HepG2 (cell line): ENCODE measurements around the gene GPX7. TPM values are rescaled to one million over a fixed set of nuclear protein-coding genes. Genes with fewer than 3 reads are reported as not detected.

ENCODE experiments used
- CHCHD3 ChIP-seq: sonication (generic); formaldehyde crosslinking; IDR thresholded peaks from 2 replicates; pipeline ENCODE4 v1.8.0; 2022; ENCODE audit warnings: mild to moderate bottlenecking, missing genetic modification reagents, moderate library complexity
- CREM ChIP-seq, 2 experiments: sonication (generic) in 1 of 2; formaldehyde crosslinking in 1 of 2; IDR thresholded peaks; 2 replicates each; pipeline versions ENCODE4 v1.4.0 to v1.6.1; 2016 to 2020; ENCODE audit warnings: antibody characterized with exemption in 1 of 2, mild to moderate bottlenecking in 1 of 2, missing genetic modification reagents in 1 of 2
- DMAP1 ChIP-seq: IDR thresholded peaks from 2 replicates; pipeline ENCODE4 v1.6.1; 2016
- MTF2 ChIP-seq: sonication (generic); formaldehyde crosslinking; IDR thresholded peaks from 2 replicates; pipeline ENCODE4 v1.5.0; 2020; ENCODE audit warnings: missing genetic modification reagents, borderline replicate concordance
- NFE2L2 ChIP-seq: fragments of 150-350 bp; IDR thresholded peaks from 2 replicates; pipeline ENCODE4 v1.6.1; 2014; ENCODE audit warnings: low read length
- PRMT3 ChIP-seq: sonication (generic); formaldehyde crosslinking; IDR thresholded peaks from 2 replicates; pipeline ENCODE4 v1.8.1; 2022; ENCODE audit warnings: low read depth, mild to moderate bottlenecking, moderate library complexity, missing genetic modification reagents, borderline replicate concordance
- U2AF1 ChIP-seq: fragments of 200-400 bp; formaldehyde crosslinking; optimal IDR thresholded peaks from 2 replicates; pipeline ENCODE3; 2017; ENCODE audit warnings: mild to moderate bottlenecking, low read depth, low read length
- ZNF10 ChIP-seq: sonication (generic); formaldehyde crosslinking; IDR thresholded peaks from 2 replicates; pipeline ENCODE4 v1.4.0; 2020; ENCODE audit warnings: mild to moderate bottlenecking, low read depth, missing genetic modification reagents, borderline replicate concordance
- ZNF138 ChIP-seq: sonication (generic); formaldehyde crosslinking; IDR thresholded peaks from 2 replicates; pipeline ENCODE4 v1.5.0; 2020; ENCODE audit warnings: mild to moderate bottlenecking, low read depth, missing genetic modification reagents
- ZSCAN20 ChIP-seq: sonication (generic); formaldehyde crosslinking; IDR thresholded peaks from 2 replicates; pipeline ENCODE4 v1.4.0; 2020; ENCODE audit warnings: missing genetic modification reagents, mild to moderate bottlenecking, borderline replicate concordance
- polyA plus RNA-seq, 8 experiments: library from polyadenylated mRNA; depleted of rRNA in 3 of 8; stranded (reverse) in 7 of 8; unstranded in 1 of 8; fragments of >200 nt; fragmentation: Illumina TruSeq in 4 of 8; extraction: Trizol in 4 of 8; gene quantifications; 2 replicates each; pipeline versions ENCODE4 v1.2.1 to v1.2.3, GENCODE V29; 2011 to 2016; ENCODE audit warnings: low read depth in 4 of 8, missing spikeins in 1 of 8, mixed read lengths in 1 of 8; ENCODE audit not compliant: insufficient read depth in 1 of 8
- total RNA-seq, 5 experiments: library from RNA; depleted of rRNA; stranded (reverse); fragments of >200 nt; fragmentation: Illumina TruSeq; extraction: Trizol; gene quantifications; 2 replicates each; pipeline ENCODE4 v1.2.3, GENCODE V29; 2016; ENCODE audit warnings: low read depth in 1 of 5
- TF ChIP-seq, protein P1 (sequence below): IDR thresholded peaks from 2 replicates; pipeline ENCODE4 v1.6.1; 2018; ENCODE audit warnings: missing genetic modification reagents, mild to moderate bottlenecking, missing compliant biosample characterization
- TF ChIP-seq, protein P2 (sequence below), 2 experiments: sonication (generic) in 1 of 2; formaldehyde crosslinking in 1 of 2; IDR thresholded peaks; 2 replicates each; pipeline versions ENCODE4 v1.5.1 to v1.6.1; 2011 to 2020; ENCODE audit warnings: borderline replicate concordance in 1 of 2, low read depth in 1 of 2, low read length in 1 of 2, mild to moderate bottlenecking in 1 of 2, missing genetic modification reagents in 1 of 2, moderate library complexity in 1 of 2
- TF ChIP-seq, protein P3 (sequence below): sonication (generic); formaldehyde crosslinking; IDR thresholded peaks from 2 replicates; pipeline ENCODE4 v1.4.0; 2020; ENCODE audit warnings: missing genetic modification reagents
- TF ChIP-seq, protein P4 (sequence below): sonication (generic); formaldehyde crosslinking; IDR thresholded peaks from 2 replicates; pipeline ENCODE4 v1.4.0; 2020; ENCODE audit warnings: missing genetic modification reagents, borderline replicate concordance
- TF ChIP-seq, protein P5 (sequence below): sonication (generic); formaldehyde crosslinking; IDR thresholded peaks from 2 replicates; pipeline ENCODE4 v1.8.0; 2022; ENCODE audit warnings: low read depth, missing genetic modification reagents

Gene GPX7
- total and polyA plus RNA-seq, 2 of the 13 experiments (the other 11 are each of a cell fraction or from before 2014, with no cell fraction given), result 14.1 to 16.2 TPM

DNA sequence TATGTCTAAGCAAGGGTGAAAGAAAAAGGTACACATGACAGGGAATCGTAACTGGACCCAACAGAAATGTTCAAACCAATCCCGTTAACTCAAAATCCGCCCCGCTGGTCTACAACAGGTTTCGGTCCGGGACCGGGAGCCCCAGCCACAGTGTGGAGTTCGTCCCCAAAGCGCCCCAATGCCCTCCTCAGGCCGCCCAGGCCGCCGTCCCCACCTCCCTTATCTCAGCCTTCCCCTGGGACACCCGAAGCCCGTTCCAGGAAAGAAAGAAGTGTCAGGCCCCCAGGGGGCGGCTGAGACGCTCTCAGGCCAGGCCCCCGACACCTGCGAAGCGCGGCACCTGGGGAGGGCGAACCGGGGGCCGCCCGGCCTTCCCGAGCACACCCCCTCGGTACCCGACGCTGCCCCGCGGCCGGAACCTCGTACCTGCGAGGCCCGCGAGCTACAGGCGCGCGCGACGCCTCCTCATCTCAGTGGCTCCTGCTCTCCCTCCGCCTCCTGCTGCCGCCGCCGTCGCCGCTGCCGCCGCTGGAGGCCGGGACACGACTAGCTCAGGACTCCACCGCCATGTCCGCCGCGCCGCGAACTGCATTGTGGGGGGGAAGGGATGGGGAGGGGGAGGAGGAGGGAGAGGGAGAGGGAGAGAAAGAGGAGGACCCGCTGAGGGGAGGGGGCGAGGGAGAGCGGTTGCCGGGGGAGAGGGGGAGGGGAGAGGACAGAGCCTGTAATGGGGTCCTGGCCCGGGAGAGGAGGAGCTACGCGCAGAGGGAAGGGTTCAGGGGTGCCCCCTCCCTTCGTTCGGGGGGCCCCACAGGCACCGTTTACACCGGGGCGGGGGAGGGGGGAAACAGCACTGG is 49.4 kb upstream of the GPX7 start, which contains the start of gene TUT4 (continued):
- no peak; the same call in 1 of the 2 replicates for TF ChIP-seq DMAP1 (CRISPR knock-in tag)
- TF ChIP-seq, protein P1, sequence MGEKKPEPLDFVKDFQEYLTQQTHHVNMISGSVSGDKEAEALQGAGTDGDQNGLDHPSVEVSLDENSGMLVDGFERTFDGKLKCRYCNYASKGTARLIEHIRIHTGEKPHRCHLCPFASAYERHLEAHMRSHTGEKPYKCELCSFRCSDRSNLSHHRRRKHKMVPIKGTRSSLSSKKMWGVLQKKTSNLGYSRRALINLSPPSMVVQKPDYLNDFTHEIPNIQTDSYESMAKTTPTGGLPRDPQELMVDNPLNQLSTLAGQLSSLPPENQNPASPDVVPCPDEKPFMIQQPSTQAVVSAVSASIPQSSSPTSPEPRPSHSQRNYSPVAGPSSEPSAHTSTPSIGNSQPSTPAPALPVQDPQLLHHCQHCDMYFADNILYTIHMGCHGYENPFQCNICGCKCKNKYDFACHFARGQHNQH (CRISPR knock-in tag), result no peak
- no peak for TF ChIP-seq CREM (IDR thresholded peaks at IDR 0.05)
- no peak for TF ChIP-seq CREM (CRISPR knock-in tag; IDR thresholded peaks at IDR 0.05)
- TF ChIP-seq PRMT3 (CRISPR knock-in tag), result 0 out of 2 replicates have a peak, but pooled peaks have one; percentile 39
- TF ChIP-seq, protein P2, sequence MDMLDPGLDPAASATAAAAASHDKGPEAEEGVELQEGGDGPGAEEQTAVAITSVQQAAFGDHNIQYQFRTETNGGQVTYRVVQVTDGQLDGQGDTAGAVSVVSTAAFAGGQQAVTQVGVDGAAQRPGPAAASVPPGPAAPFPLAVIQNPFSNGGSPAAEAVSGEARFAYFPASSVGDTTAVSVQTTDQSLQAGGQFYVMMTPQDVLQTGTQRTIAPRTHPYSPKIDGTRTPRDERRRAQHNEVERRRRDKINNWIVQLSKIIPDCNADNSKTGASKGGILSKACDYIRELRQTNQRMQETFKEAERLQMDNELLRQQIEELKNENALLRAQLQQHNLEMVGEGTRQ (IDR thresholded peaks at IDR 0.05; ENCODE audit: low read depth, low read length), result no peak
- TF ChIP-seq, protein P2 (CRISPR knock-in tag; IDR thresholded peaks at IDR 0.05; ENCODE audit: borderline replicate concordance), result 0 out of 2 replicates have a peak, but pooled peaks have one; percentile 27
- 0 out of 2 replicates have a peak, but pooled peaks have one; percentile 40 for TF ChIP-seq CHCHD3 (CRISPR knock-in tag)
- TF ChIP-seq MTF2 (CRISPR knock-in tag), result peak; percentile 38; the same call in 1 of the 2 replicates
- no peak for TF ChIP-seq NFE2L2
- TF ChIP-seq, protein P3, sequence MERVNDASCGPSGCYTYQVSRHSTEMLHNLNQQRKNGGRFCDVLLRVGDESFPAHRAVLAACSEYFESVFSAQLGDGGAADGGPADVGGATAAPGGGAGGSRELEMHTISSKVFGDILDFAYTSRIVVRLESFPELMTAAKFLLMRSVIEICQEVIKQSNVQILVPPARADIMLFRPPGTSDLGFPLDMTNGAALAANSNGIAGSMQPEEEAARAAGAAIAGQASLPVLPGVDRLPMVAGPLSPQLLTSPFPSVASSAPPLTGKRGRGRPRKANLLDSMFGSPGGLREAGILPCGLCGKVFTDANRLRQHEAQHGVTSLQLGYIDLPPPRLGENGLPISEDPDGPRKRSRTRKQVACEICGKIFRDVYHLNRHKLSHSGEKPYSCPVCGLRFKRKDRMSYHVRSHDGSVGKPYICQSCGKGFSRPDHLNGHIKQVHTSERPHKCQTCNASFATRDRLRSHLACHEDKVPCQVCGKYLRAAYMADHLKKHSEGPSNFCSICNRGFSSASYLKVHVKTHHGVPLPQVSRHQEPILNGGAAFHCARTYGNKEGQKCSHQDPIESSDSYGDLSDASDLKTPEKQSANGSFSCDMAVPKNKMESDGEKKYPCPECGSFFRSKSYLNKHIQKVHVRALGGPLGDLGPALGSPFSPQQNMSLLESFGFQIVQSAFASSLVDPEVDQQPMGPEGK (CRISPR knock-in tag), result peak; percentile 90
- no peak for TF ChIP-seq ZNF138 (CRISPR knock-in tag)
- TF ChIP-seq, protein P4, sequence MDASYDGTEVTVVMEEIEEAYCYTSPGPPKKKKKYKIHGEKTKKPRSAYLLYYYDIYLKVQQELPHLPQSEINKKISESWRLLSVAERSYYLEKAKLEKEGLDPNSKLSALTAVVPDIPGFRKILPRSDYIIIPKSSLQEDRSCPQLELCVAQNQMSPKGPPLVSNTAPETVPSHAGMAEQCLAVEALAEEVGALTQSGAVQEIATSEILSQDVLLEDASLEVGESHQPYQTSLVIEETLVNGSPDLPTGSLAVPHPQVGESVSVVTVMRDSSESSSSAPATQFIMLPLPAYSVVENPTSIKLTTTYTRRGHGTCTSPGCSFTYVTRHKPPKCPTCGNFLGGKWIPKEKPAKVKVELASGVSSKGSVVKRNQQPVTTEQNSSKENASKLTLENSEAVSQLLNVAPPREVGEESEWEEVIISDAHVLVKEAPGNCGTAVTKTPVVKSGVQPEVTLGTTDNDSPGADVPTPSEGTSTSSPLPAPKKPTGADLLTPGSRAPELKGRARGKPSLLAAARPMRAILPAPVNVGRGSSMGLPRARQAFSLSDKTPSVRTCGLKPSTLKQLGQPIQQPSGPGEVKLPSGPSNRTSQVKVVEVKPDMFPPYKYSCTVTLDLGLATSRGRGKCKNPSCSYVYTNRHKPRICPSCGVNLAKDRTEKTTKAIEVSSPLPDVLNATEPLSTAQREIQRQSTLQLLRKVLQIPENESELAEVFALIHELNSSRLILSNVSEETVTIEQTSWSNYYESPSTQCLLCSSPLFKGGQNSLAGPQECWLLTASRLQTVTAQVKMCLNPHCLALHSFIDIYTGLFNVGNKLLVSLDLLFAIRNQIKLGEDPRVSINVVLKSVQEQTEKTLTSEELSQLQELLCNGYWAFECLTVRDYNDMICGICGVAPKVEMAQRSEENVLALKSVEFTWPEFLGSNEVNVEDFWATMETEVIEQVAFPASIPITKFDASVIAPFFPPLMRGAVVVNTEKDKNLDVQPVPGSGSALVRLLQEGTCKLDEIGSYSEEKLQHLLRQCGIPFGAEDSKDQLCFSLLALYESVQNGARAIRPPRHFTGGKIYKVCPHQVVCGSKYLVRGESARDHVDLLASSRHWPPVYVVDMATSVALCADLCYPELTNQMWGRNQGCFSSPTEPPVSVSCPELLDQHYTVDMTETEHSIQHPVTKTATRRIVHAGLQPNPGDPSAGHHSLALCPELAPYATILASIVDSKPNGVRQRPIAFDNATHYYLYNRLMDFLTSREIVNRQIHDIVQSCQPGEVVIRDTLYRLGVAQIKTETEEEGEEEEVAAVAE, result no peak
- TF ChIP-seq, protein P5, sequence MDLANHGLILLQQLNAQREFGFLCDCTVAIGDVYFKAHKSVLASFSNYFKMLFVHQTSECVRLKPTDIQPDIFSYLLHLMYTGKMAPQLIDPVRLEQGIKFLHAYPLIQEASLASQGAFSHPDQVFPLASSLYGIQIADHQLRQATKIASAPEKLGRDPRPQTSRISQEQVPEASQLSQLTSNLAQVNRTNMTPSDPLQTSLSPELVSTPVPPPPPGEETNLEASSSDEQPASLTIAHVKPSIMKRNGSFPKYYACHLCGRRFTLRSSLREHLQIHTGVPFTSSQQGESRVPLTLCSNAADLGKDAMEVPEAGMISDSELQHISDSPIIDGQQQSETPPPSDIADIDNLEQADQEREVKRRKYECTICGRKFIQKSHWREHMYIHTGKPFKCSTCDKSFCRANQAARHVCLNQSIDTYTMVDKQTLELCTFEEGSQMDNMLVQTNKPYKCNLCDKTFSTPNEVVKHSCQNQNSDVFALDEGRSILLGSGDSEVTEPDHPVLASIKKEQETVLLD (CRISPR knock-in tag), result peak; percentile 56
- TF ChIP-seq ZNF10 (CRISPR knock-in tag), result no peak
- TF ChIP-seq U2AF1, result peak; percentile 75
- 0 out of 2 replicates have a peak, but pooled peaks have one; percentile 24 for TF ChIP-seq ZSCAN20
